Thyroid gland (tissue), 4 donors: ENCODE measurements around the gene MTHFSD. TPM values are rescaled to one million over a fixed set of nuclear protein-coding genes. Genes with fewer than 3 reads are reported as not detected.

Experiments used
- DNase-seq, 2 donors: peaks; one replicate each; pipeline ENCODE4 v3.0.0-alpha.2; 2019
- H3K27ac ChIP-seq, 3 donors: fragments of 200-600 bp; sonication (generic); 1 replicate in 2 of 3; 2 replicates in 1 of 3; pipeline ENCODE4 v1.5.1; 2016 to 2019; ENCODE audit warnings: mild to moderate bottlenecking in 1 of 3, moderate library complexity in 1 of 3
- H3K27me3 ChIP-seq: fragments of 200-600 bp; sonication (generic); one replicate; pipeline ENCODE4 v1.5.1; 2019
- H3K36me3 ChIP-seq, 2 donors: fragments of 200-600 bp; sonication (generic); one replicate each; pipeline ENCODE4 v1.5.1; 2016 to 2019
- H3K4me1 ChIP-seq, 2 donors: fragments of 200-600 bp; sonication (generic); one replicate each; pipeline ENCODE4 v1.5.1; 2017 to 2019
- H3K4me3 ChIP-seq, 3 donors: fragments of 200-600 bp; sonication (generic); replicated peaks in 1 of 3; 1 replicate in 2 of 3; 2 replicates in 1 of 3; pipeline ENCODE4 v1.5.1; 2016; ENCODE audit warnings: mild to moderate bottlenecking in 1 of 3
- H3K9me3 ChIP-seq: fragments of 200-600 bp; sonication (generic); one replicate; pipeline ENCODE4 v1.5.1; 2017
- CTCF ChIP-seq, 6 experiments: fragments of 200-600 bp in 3 of 6; fragments of 450-650 bp in 3 of 6; sonication (generic) in 3 of 6; IDR thresholded peaks; one replicate each; pipeline ENCODE4 v1.5.1; 2016 to 2019; ENCODE audit warnings: antibody characterized with exemption in 6 of 6, mild to moderate bottlenecking in 2 of 6, inconsistent platforms in 1 of 6, moderate library complexity in 1 of 6
- POLR2A ChIP-seq, 2 donors: fragments of 450-650 bp; IDR thresholded peaks; one replicate each; pipeline ENCODE4 v1.6.1; 2017; ENCODE audit warnings: antibody characterized with exemption in 2 of 2, mild to moderate bottlenecking in 2 of 2, moderate library complexity in 1 of 2
- WGBS, 2 donors: methylation state at CpG; one replicate each; pipeline ENCODE4 v1.1.5; 2017; 5-methylcytosine and 5-hydroxymethylcytosine counted together
- intact Hi-C: fragments of 100-400 bp; cut with DNase I; formaldehyde crosslinking; loops from one replicate; pipeline ENCODE4 v1.15.1; 2023
- total RNA-seq, 4 donors: library from RNA; depleted of rRNA; stranded (reverse); fragments of >200 nt; gene quantifications; one replicate each; pipeline ENCODE4 v1.2.3, GENCODE V29; 2016

Gene MTHFSD
- total RNA-seq, 4 donors from 2014 or later, result 21.2 to 27.4 (median 25.2) TPM

GRCh38 chr16:86528061-86528929 lies 26.7 kb downstream of the MTHFSD start:
- TF ChIP-seq POLR2A (IDR thresholded peaks at IDR 0.05) (no peak), CTCF (IDR thresholded peaks at IDR 0.05) (no peak)
- intact Hi-C loops, result no loop called here
- Histone ChIP-seq H3K4me1 (no peaks in the 10 kb centered on the region), H3K36me3 (peaks cover 0 to 6% of the 10 kb centered on the region in 2 donors), H3K27ac (no peak overlapping the region), H3K9me3 (no peaks in the 10 kb centered on the region), H3K27me3 (no peaks in the 10 kb centered on the region), H3K4me3 (no peak overlapping the region)
- no peak for DNase-seq
- 85 to 88% methylated on average over 32 to 37 of the region's 38 CpGs for WGBS, 2 donors

GRCh38 chr16:86527366-86527765 lies 27.7 kb downstream of the MTHFSD start:
- no peak for TF ChIP-seq POLR2A (IDR thresholded peaks at IDR 0.05)
- Histone ChIP-seq H3K36me3 (peaks cover 0 to 2% of the 10 kb centered on the region in 2 donors), H3K4me1 (no peaks in the 10 kb centered on the region), H3K27me3 (no peaks in the 10 kb centered on the region), H3K4me3 (no peak overlapping the region), H3K9me3 (no peaks in the 10 kb centered on the region), H3K27ac (no peak overlapping the region)
- WGBS, 2 donors, result 88 to 96% methylated on average over 15 of the region's 15 CpGs
- no peak for DNase-seq
- intact Hi-C loops, result no loop called here

- WGBS, 2 donors, result 66 to 79% methylated on average over 10 to 12 of the region's 12 CpGs
These were observed 29.3 kb downstream of the MTHFSD start for GRCh38 chr16:86525696-86526095.

GRCh38 chr16:86524029-86524428 lies 31.0 kb downstream of the MTHFSD start:
- DNase-seq, result no peak
- Histone ChIP-seq H3K36me3 (no peaks in the 10 kb centered on the region), H3K4me1 (peaks cover 0 to 6% of the 10 kb centered on the region in 2 donors), H3K4me3 (no peak overlapping the region), H3K27ac (no peak overlapping the region), H3K9me3 (no peaks in the 10 kb centered on the region), H3K27me3 (peaks cover 4% of the 10 kb centered on the region)
- intact Hi-C loops, result loop anchor here (5.0 kb wide), 1 partner anchor 452 kb away; no protein-coding TSS in a partner anchor
- 70 to 78% methylated on average over 6 of the region's 6 CpGs for WGBS, 2 donors
- TF ChIP-seq CTCF (IDR thresholded peaks at IDR 0.05) (no peak), POLR2A (IDR thresholded peaks at IDR 0.05) (no peak)

More at GRCh38 chr16:86525696-86526095, 29.3 kb downstream of the MTHFSD start:
- no peaks in the 10 kb centered on the region for H3K9me3 ChIP-seq
- TF ChIP-seq POLR2A (IDR thresholded peaks at IDR 0.05) (no peak), CTCF (IDR thresholded peaks at IDR 0.05) (no peak)
- no peaks in the 10 kb centered on the region for H3K4me1 ChIP-seq
- no peaks in the 10 kb centered on the region for H3K27me3 ChIP-seq
- H3K36me3 ChIP-seq, result no peaks in the 10 kb centered on the region
- no peak for DNase-seq
- intact Hi-C loops, result no loop called here
- H3K4me3 ChIP-seq, result no peak overlapping the region
- no peak overlapping the region for H3K27ac ChIP-seq

- H3K27ac ChIP-seq, result no peak overlapping the region
- no peaks in the 10 kb centered on the region for H3K36me3 ChIP-seq
- no peak for TF ChIP-seq CTCF (IDR thresholded peaks at IDR 0.05)
- TF ChIP-seq POLR2A (IDR thresholded peaks at IDR 0.05), result no peak
- H3K9me3 ChIP-seq, result no peaks in the 10 kb centered on the region
- no peak overlapping the region for H3K4me3 ChIP-seq
- intact Hi-C loops, result loop anchor here (5.0 kb wide), 1 partner anchor 451 kb away; no protein-coding TSS in a partner anchor
- H3K4me1 ChIP-seq, result peaks cover 0 to 6% of the 10 kb centered on the region in 2 donors
- no peak for DNase-seq
- H3K27me3 ChIP-seq, result peaks cover 4% of the 10 kb centered on the region
- 69 to 82% methylated on average over 5 of the region's 5 CpGs for WGBS, 2 donors
These were observed 31.8 kb downstream of the MTHFSD start for GRCh38 chr16:86523166-86523740.
